ENCODE data around the gene RTTN.

RTTN gene

GRCh38 chr18:70197026-70197425 lies 8.5 kb downstream of the RTTN start:
- Histone ChIP-seq H4K20me1 (ENCODE audit: insufficient read depth, low read length, poor library complexity, severe bottlenecking) (no peaks in the 10 kb centered on the region), H3K4me3 (ENCODE audit: low read length, poor library complexity, severe bottlenecking) (no peak overlapping the region), H3K9me2 (replicated peaks; ENCODE audit: low read depth, low read length) (no peaks in the 10 kb centered on the region), H3K9ac (ENCODE audit: low read depth, low read length, poor library complexity, severe bottlenecking) (no peak overlapping the region), H3K4me2 (ENCODE audit: low read depth, low read length, poor library complexity, severe bottlenecking) (no peak overlapping the region), H3K4me1 (ENCODE audit: insufficient read depth, low read length, poor library complexity, severe bottlenecking) (peaks cover 2% of the 10 kb centered on the region), H3F3A (ENCODE audit: low read depth) (no peaks in the 10 kb centered on the region; the same call in 1 of the 2 replicates), H2AFZ (ENCODE audit: low read length) (no peak overlapping the region), H3K27me3 (ENCODE audit: insufficient read depth, low read length, poor library complexity, severe bottlenecking) (no peaks in the 10 kb centered on the region), H3K36me3 (ENCODE audit: insufficient read depth, low read length) (peaks cover 89% of the 10 kb centered on the region), H3K79me2 (ENCODE audit: insufficient read depth, low read length) (no peaks in the 10 kb centered on the region), H3K9me3 (ENCODE audit: insufficient read depth, low read depth, low read length) (no peaks in the 10 kb centered on the region)
- TF ChIP-seq CTCF (conservative IDR thresholded peaks at IDR 0.05; ENCODE audit: low read length) (no peak), EZH2phosphoT487 (IDR thresholded peaks at IDR 0.05; ENCODE audit: borderline replicate concordance) (no peak)

- Histone ChIP-seq H3K27me3 (ENCODE audit: insufficient read depth, low read length, poor library complexity, severe bottlenecking) (no peaks in the 10 kb centered on the region), H3K9me2 (replicated peaks; ENCODE audit: low read depth, low read length) (no peaks in the 10 kb centered on the region), H3K4me3 (ENCODE audit: low read length, poor library complexity, severe bottlenecking) (no peak overlapping the region), H3K36me3 (ENCODE audit: insufficient read depth, low read length) (peaks cover 93% of the 10 kb centered on the region), H3K79me2 (ENCODE audit: insufficient read depth, low read length) (no peaks in the 10 kb centered on the region), H4K20me1 (ENCODE audit: insufficient read depth, low read length, poor library complexity, severe bottlenecking) (no peaks in the 10 kb centered on the region), H3K9me3 (ENCODE audit: insufficient read depth, low read depth, low read length) (no peaks in the 10 kb centered on the region), H3F3A (ENCODE audit: low read depth) (no peaks in the 10 kb centered on the region; the same call in 1 of the 2 replicates), H3K9ac (ENCODE audit: low read depth, low read length, poor library complexity, severe bottlenecking) (no peak overlapping the region), H3K4me2 (ENCODE audit: low read depth, low read length, poor library complexity, severe bottlenecking) (no peak overlapping the region), H3K4me1 (ENCODE audit: insufficient read depth, low read length, poor library complexity, severe bottlenecking) (no peaks in the 10 kb centered on the region), H2AFZ (ENCODE audit: low read length) (no peak overlapping the region)
- TF ChIP-seq CTCF (conservative IDR thresholded peaks at IDR 0.05; ENCODE audit: low read length): peak; percentile 88
- TF ChIP-seq EZH2phosphoT487 (IDR thresholded peaks at IDR 0.05; ENCODE audit: borderline replicate concordance): no peak
Observed at GRCh38 chr18:70195852-70196434, 9.5 kb downstream of the RTTN start.

- H3K9ac ChIP-seq (ENCODE audit: low read depth, low read length, poor library complexity, severe bottlenecking): no peak overlapping the region
- no peaks in the 10 kb centered on the region for H4K20me1 ChIP-seq (ENCODE audit: insufficient read depth, low read length, poor library complexity, severe bottlenecking)
- H3K9me2 ChIP-seq (replicated peaks; ENCODE audit: low read depth, low read length): no peaks in the 10 kb centered on the region
- H3K36me3 ChIP-seq (ENCODE audit: insufficient read depth, low read length): peaks cover 93% of the 10 kb centered on the region
- H3K9me3 ChIP-seq (ENCODE audit: insufficient read depth, low read depth, low read length): no peaks in the 10 kb centered on the region
- H3K79me2 ChIP-seq (ENCODE audit: insufficient read depth, low read length): no peaks in the 10 kb centered on the region
- no peak overlapping the region for H3K4me3 ChIP-seq (ENCODE audit: low read length, poor library complexity, severe bottlenecking)
- H2AFZ ChIP-seq (ENCODE audit: low read length): no peak overlapping the region
- no peaks in the 10 kb centered on the region for H3K4me1 ChIP-seq (ENCODE audit: insufficient read depth, low read length, poor library complexity, severe bottlenecking)
- H3K27me3 ChIP-seq (ENCODE audit: insufficient read depth, low read length, poor library complexity, severe bottlenecking): no peaks in the 10 kb centered on the region
- no peaks in the 10 kb centered on the region; the same call in 1 of the 2 replicates for H3F3A ChIP-seq (ENCODE audit: low read depth)
- TF ChIP-seq EZH2phosphoT487 (IDR thresholded peaks at IDR 0.05; ENCODE audit: borderline replicate concordance): no peak
- TF ChIP-seq CTCF (conservative IDR thresholded peaks at IDR 0.05; ENCODE audit: low read length): no peak
- H3K4me2 ChIP-seq (ENCODE audit: low read depth, low read length, poor library complexity, severe bottlenecking): no peak overlapping the region
Observed at GRCh38 chr18:70195014-70195614, 10.4 kb downstream of the RTTN start.
